HL-60/S4 treated with retinoic acid at 250 ng/mL for 4 days and 3 days (cell line): ENCODE results near the gene MIS18A.
"Not testable (repeated sequence)": the region's sequence is repeated elsewhere in the genome, so short reads cannot be mapped to it uniquely, and the experiment has no call there.

ENCODE experiments used
- in situ Hi-C: fragments of 300-500 bp; cut with MboI; formaldehyde crosslinking; loops from 2 replicates; pipeline ENCODE4 v1.7.0; 2022; ENCODE audit warnings: low sequenced_read_pairs

Gene MIS18A

GRCh38 chr21:32306021-32306780 lies 27.4 kb upstream of the MIS18A start:
- in situ Hi-C loops, result no loop called here

- in situ Hi-C loops, result no loop called here
Measured at GRCh38 chr21:32304998-32305397, 26.1 kb upstream of the MIS18A start.

GRCh38 chr21:32303385-32303784 lies 24.5 kb upstream of the MIS18A start:
- in situ Hi-C loops, result no loop called here

DNA sequence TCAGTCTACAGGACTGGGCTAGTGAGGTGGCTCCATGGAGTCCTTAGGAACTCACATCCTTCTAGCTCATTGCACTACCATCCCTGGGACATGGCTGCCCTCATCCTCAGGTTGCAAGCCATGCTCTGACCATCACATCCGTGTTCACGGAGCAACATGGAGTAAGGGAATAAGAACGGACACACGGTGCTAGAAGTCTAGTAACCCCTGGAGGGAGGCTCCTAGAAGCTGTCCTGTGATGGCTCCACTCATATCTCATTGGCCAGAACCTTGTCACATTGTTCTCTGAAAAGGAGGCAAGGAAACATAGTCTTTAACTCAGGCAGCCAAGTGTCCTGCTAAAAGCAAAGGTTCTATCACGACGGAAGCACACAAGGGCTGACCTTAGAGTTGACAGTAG lies 23.7 kb upstream of the MIS18A start:
- in situ Hi-C loops, result no loop called here

DNA sequence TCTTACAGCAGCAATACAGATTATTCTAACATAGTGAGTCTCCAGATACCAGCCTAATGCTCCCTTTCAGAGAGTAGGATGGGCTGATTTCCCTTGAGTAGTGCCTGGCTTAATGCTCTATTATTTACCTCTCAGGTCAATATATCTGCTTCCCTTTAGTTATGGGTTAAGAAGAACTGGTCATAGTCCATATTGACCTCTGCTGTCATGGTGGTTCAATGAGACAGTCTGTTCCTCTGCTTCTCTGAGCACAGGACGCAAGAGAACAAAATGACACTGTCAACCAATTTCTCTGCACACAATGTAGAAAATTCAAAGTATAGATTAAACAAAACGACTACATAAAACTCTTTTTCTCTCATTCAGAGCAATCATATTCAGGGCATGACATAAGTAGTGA lies 22.7 kb upstream of the MIS18A start:
- in situ Hi-C loops, result no loop called here

- in situ Hi-C loops, result no loop called here
Measured at GRCh38 chr21:32300117-32300681, 21.4 kb upstream of the MIS18A start.

GRCh38 chr21:32299695-32300094 lies 20.8 kb upstream of the MIS18A start:
- in situ Hi-C loops, result no loop called here

GRCh38 chr21:32298658-32299081 lies 19.8 kb upstream of the MIS18A start, which contains the start of gene MRAP:
Gene MRAP (plus strand): TSS chr21:32298855. CDS start chr21:32298972, 117 bp downstream.
- in situ Hi-C loops, result no loop called here

DNA sequence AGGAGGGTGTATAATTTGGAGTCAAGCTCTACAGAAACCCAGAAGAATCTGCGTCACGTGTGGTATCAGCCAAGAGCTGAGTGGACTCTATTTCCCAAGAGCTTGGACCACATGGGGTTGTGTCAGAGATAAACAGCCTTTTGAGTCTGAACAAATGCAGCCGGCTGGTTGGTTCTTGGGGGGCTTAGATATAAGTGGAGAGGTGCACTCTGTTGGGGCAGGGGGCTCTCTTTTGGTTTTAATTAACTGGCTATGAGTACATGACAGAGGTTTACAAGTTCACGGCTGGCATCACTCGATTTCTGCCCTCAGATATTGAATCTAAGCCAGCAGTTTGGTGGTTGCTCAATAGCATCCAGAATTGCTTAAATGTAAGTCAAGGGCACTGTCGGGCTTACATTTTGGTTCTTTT lies 19.3 kb upstream of the MIS18A start:
- in situ Hi-C loops, result no loop called here

- in situ Hi-C loops, result no loop called here
Measured at GRCh38 chr21:32297449-32297848, 18.6 kb upstream of the MIS18A start.

GRCh38 chr21:32285476-32285875 lies 6.6 kb upstream of the MIS18A start:
- in situ Hi-C loops, result no loop called here

GRCh38 chr21:32282992-32283391 lies 4.1 kb upstream of the MIS18A start:
- in situ Hi-C loops, result no loop called here

DNA sequence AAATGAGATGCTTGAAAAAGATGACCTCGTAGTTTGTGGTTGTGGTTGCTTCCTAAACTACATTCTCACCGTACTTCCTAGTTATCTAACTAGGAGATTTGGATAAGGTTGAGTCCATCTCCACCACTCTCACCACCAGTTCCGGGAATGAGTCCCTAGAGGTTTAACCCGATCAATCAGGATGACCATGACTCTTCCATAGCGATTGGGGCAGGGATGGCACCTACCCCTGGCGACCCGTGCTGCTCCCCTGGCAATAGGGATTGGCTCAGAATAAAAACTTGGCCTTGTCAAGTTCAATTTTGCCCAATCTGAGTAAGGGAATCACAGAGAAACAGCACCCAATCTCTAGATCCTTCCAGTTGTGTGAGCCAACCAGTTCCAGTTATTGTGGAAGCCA lies 2.7 kb upstream of the MIS18A start:
- in situ Hi-C loops, result no loop called here

GRCh38 chr21:32279377-32279680 lies 480 bp upstream of the MIS18A start:
- in situ Hi-C loops, result no loop called here

DNA sequence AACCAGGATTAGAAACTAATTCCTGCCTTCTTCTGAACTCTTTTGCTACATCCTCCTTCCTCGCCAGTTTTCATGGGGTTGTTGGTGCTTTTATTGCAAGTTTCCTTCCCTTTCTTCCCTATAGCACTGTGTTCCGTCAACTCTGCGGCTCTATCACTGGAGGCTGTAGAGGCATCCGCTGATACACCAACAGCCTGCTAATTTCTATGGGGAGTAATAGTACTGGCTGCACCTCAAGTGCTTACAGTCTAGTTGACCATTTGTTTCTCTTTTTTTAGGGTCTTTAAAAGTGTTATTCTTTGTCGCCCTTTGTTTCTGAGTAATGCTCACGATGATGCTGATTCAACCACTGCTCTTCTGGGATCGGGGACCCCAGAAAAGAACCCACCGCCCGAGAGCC lies 746 bp downstream of the MIS18A start:
- in situ Hi-C loops, result no loop called here

GRCh38 chr21:32276671-32277070 lies 2.2 kb downstream of the MIS18A start:
- in situ Hi-C loops, result no loop called here

DNA sequence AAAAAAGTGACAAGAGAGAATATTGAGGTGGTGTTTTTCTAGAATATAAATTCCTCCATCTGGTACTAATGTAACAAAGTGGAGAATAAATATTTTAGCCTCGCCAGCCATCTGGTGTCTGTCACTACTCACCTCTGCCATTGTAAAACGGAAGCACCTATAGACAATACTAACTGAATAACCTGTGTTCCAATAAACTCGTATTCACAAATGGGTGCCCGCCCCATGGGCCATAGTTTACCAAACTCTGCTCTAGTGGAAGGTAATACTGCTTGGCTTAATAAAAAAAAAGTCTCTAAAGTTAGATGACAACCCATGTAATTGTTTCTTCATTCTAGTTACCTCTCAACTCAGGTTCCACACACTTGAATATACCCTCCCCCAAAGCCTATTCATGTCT lies 8.1 kb downstream of the MIS18A start:
- in situ Hi-C loops, result no loop called here

GRCh38 chr21:32265321-32265720 lies 13.5 kb downstream of the MIS18A start:
- in situ Hi-C loops, result not testable (repeated sequence)

DNA sequence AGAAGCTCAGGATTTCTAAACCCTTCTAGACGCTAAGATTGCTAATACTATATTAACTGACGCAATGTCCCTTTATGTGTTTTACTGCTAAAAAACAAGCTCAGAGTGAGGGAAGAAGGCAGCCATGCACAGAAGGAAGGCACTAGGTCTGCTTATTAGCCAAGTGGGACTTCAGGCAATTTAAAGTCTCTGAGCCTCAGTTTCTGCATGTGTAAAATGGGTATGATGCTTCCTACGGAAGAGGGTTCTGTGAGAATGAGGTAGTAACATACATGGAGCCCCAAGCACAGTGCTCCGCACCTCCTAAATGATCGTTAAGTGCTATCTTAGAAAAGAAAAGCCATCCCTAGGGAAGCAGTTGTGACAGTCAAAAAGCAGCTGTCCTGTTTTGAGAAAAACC lies 16.9 kb downstream of the MIS18A start:
- in situ Hi-C loops, result no loop called here

DNA sequence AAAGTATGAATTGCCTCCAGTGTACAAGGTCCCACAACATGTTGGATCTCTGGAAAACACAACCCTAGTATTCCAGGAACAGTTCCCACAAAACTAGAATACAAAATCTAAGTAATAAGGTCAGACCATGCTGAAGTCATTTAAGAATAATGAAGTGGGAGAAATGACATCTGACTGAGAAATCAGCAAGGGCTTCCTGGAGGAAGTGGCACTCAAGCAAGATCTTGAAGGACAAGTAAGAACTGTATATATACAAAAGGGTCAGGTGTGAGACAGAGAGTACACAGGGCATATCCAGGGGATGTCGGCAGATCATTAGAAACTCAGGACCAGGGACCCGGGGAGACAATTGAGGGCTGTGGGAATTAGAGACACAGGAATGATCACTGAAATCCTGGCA lies 18.7 kb downstream of the MIS18A start:
- in situ Hi-C loops, result no loop called here

- in situ Hi-C loops, result not testable (repeated sequence)
Measured at GRCh38 chr21:32258786-32259048, 20.1 kb downstream of the MIS18A start.

DNA sequence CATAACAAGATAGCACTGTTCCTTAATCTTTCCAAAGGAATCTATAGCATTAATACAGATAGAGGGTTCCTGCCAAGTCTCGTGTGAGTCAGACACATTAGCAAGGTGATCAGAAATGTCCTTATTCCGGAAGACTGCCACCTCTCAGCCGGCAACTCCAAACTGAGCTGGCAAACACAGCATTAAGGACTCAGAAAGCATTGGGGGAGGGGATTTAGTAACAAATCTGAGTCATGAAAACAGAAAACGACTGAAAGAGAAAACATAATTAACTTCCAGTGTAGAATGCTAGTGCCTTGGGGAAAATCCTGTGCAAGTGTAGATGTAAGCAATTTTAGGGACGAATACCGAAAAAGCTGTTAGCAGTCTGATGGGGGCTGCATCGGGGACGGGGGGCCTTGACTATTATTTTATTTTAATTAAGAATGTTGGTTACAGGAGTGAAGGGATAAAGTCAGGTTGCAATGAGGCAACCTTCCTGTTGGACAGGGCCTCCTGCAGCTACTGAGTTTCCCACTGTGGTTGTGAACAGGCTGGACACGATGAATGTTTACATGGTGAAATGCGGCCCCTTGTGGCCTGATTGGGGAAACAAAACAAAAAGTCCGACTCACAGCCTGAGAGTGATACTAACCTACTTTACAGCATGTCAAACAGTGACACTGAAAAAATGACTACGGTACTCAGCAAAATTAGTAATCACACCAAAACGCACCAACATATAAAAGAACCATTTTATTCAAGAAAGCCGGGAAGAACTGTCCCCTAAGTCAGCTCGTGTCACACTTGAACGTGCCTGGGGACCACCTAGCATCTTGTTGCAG lies 20.7 kb downstream of the MIS18A start:
- in situ Hi-C loops, result no loop called here
